Memory B cell (primary cell): ENCODE results near the gene PCDHGA3.
"Not testable (repeated sequence)": the region's sequence is repeated elsewhere in the genome, so short reads cannot be mapped to it uniquely, and the experiment has no call there.

Experiments
- ATAC-seq: fragments of 150-1000 bp; cut with Tn5 transposase; 2 replicates; pipeline ENCODE4 v1.10.0; 2021; ENCODE audit warnings: low read depth, mild to moderate bottlenecking, moderate library complexity
- DNase-seq, 2 donors: peaks; one replicate each; pipeline ENCODE4 v3.0.0; 2022; ENCODE audit warnings: low spot score in 2 of 2
- H3K27ac Mint-ChIP-seq: one replicate; pipeline ENCODE4 v1.8.0; 2022; ENCODE audit warnings: mild to moderate bottlenecking, moderate library complexity, mixed read lengths
- H3K27me3 Mint-ChIP-seq: one replicate; pipeline ENCODE4 v1.8.0; 2022; ENCODE audit warnings: mixed read lengths
- H3K36me3 Mint-ChIP-seq: one replicate; pipeline ENCODE4 v1.8.0; 2022; ENCODE audit warnings: mild to moderate bottlenecking, mixed read lengths
- H3K4me1 Mint-ChIP-seq: one replicate; pipeline ENCODE4 v1.8.0; 2022; ENCODE audit warnings: mixed read lengths
- H3K4me3 Mint-ChIP-seq: one replicate; pipeline ENCODE4 v1.8.0; 2022; ENCODE audit warnings: mild to moderate bottlenecking, moderate library complexity, mixed read lengths
- H3K9me3 Mint-ChIP-seq: one replicate; pipeline ENCODE4 v1.8.0; 2022; ENCODE audit warnings: mixed read lengths

The PCDHGA3 gene

DNA sequence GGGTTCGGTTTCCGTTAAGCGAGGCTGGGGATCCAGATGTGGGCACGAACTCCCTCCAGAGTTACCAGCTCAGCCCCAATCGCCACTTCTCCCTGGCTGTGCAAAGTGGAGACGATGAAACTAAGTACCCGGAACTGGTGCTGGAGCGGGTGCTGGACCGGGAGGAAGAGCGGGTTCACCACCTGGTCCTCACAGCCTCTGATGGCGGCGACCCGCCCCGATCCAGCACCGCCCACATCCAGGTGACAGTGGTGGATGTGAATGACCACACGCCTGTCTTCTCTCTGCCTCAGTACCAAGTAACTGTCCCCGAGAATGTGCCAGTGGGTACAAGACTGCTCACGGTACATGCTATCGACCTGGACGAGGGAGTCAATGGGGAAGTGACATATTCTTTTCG, 39.7 kb downstream of the PCDHGA3 start:
- DNase-seq (no peak), ATAC-seq (no peak)
- Mint-ChIP-seq H3K27me3 (peaks cover 21% of the 10 kb centered on the region), H3K4me1 (no peaks in the 10 kb centered on the region), H3K27ac (no peak overlapping the region), H3K9me3 (peaks cover 7% of the 10 kb centered on the region), H3K4me3 (no peak overlapping the region), H3K36me3 (peaks cover 3% of the 10 kb centered on the region)

DNA sequence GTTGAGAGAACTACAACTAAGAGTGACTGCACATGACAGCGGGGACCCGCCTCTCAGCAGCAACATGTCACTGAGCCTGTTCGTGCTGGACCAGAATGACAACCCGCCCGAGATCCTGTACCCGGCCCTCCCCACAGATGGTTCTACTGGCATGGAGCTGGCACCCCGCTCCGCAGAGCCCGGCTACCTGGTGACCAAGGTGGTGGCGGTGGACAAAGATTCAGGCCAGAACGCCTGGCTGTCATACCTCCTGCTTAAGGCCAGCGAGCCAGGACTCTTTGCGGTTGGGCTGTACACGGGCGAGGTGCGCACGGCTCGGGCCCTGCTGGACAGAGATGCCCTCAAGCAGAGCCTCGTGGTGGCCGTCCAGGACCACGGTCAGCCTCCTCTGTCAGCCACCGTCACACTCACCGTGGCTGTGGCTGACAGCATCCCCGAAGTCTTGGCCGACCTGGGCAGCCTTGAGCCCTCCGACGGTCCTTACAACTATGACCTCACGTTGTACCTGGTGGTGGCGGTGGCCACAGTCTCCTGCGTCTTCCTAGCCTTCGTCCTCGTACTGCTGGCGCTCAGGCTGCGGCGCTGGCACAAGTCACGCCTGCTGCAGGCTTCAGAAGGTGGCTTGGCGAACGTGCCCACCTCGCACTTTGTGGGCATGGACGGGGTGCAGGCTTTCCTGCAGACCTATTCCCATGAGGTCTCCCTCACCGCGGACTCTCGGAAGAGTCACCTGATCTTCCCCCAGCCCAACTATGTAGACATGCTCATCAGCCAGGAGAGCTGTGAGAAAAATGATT, 41.0 kb downstream of the PCDHGA3 start:
- H3K27ac Mint-ChIP-seq: no peak overlapping the region
- no peaks in the 10 kb centered on the region for H3K36me3 Mint-ChIP-seq
- DNase-seq (no peak), ATAC-seq (no peak)
- H3K4me1 Mint-ChIP-seq: no peaks in the 10 kb centered on the region
- no peak overlapping the region for H3K4me3 Mint-ChIP-seq
- peaks cover 6% of the 10 kb centered on the region for H3K9me3 Mint-ChIP-seq
- H3K27me3 Mint-ChIP-seq: peaks cover 21% of the 10 kb centered on the region

DNA sequence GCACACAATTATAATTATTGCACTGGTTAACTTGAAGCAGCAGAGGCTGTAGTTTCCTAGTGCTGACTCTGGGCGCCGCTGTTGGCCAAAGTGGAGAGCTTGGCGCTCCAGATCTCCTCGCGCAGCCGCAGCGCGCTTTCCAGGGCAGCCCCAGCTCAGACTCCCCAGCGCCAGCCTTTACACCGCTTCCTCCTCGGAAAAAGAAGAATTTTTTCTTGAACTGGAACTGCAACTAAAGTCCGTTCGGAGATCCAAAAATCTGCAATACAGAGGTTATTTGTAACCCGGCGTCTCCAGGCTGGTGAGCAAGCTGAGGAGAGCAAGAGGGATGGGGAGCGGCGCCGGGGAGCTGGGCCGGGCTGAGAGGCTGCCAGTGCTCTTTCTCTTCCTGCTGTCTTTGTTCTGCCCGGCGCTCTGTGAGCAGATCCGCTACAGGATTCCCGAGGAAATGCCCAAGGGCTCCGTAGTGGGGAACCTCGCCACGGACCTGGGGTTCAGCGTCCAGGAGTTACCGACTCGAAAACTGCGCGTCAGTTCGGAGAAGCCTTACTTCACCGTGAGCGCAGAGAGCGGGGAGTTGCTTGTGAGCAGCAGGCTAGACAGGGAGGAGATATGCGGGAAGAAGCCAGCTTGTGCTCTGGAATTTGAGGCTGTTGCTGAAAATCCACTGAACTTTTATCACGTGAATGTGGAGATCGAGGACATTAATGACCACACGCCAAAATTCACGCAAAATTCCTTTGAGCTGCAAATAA, 44.1 kb downstream of the PCDHGA3 start, which contains the start of gene PCDHGB4:
Gene PCDHGB4, plus strand, starts transcription at position 142 of the 755 bp plus-strand sequence. Its CDS starts 187 bp downstream, at position 329.
- not testable (repeated sequence) for H3K27ac Mint-ChIP-seq, H3K9me3 Mint-ChIP-seq, H3K36me3 Mint-ChIP-seq, H3K4me1 Mint-ChIP-seq
- peaks cover 21% of the 10 kb centered on the region for H3K27me3 Mint-ChIP-seq
- peak within 1 kb of the TSS; percentile 34 for H3K4me3 Mint-ChIP-seq
- ATAC-seq (peak; percentile 58), DNase-seq (peak in 1 of 2 donors; percentile 16)

DNA sequence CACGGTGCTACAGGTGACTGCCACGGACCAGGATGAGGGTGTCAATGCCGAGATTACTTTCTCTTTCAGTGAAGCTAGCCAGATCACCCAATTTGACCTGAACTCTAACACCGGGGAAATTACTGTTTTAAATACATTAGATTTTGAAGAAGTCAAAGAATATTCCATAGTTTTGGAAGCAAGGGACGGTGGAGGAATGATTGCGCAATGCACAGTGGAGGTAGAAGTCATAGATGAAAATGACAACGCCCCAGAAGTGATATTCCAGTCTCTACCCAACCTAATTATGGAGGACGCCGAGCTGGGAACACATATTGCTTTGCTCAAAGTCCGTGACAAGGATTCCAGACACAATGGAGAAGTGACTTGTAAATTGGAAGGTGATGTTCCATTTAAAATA, 45.0 kb downstream of the PCDHGA3 start:
- ATAC-seq (no peak), DNase-seq (no peak)
- Mint-ChIP-seq H3K27ac (no peak overlapping the region), H3K4me3 (no peak overlapping the region), H3K4me1 (peaks cover 2% of the 10 kb centered on the region), H3K27me3 (peaks cover 18% of the 10 kb centered on the region), H3K36me3 (peaks cover 5% of the 10 kb centered on the region), H3K9me3 (peaks cover 4% of the 10 kb centered on the region)

DNA sequence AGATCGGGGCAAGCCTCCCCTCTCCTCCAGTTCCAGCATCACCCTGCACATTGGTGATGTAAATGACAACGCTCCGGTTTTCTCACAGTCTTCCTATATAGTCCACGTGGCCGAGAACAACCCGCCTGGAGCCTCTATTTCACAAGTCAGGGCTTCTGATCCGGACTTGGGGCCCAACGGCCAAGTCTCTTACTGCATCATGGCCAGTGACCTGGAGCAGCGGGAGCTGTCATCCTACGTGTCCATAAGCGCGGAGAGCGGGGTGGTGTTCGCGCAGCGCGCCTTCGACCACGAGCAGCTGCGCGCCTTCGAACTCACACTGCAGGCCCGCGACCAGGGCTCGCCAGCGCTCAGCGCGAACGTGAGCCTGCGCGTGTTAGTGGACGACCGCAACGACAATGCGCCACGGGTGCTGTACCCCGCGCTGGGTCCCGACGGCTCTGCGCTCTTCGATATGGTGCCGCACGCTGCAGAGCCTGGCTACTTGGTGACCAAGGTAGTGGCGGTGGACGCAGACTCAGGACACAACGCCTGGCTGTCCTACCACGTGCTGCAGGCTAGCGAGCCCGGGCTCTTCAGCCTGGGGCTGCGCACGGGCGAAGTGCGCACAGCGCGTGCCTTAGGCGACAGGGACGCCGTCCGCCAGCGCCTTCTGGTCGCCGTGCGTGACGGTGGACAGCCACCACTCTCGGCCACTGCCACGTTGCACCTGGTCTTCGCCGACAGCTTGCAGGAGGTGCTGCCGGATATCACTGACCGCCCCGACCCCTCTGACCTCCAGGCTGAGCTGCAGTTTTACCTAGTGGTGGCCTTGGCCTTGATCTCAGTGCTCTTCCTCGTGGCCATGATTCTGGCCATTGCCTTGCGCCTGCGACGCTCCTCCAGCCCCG, 45.8 kb downstream of the PCDHGA3 start:
- Mint-ChIP-seq H3K36me3 (peaks cover 5% of the 10 kb centered on the region), H3K9me3 (peaks cover 8% of the 10 kb centered on the region), H3K27me3 (peaks cover 21% of the 10 kb centered on the region), H3K4me3 (no peak overlapping the region), H3K27ac (no peak overlapping the region), H3K4me1 (peaks cover 2% of the 10 kb centered on the region)
- DNase-seq: no peak
- no peak for ATAC-seq

DNA sequence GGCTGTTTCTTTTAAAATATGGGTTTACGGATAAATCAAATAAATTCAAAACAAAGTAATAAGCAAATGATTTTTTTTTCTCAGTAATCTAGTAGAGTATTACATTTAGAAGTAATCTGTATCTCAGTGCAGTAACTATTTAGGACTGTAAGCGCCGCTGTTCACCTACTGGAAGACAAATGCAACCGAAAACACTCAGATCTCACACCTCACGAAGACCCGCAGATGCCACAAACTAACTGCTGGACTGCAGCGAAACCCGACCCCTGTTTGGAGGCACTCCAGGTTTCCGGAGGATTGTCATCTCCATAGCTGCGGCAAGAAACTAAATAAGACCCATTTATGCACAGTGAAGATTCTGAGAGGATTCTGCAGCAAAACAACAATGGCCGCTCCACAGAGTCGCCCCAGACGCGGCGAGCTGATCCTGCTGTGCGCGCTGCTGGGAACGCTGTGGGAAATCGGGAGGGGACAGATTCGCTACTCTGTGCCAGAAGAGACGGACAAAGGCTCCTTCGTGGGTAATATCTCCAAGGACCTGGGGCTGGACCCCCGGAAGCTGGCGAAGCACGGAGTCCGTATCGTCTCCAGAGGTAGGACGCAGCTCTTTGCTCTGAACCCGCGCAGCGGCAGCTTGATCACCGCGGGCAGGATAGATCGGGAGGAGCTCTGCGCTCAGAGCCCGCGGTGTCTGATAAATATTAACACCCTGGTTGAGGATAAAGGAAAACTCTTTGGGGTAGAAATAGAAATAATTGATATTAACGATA, 49.0 kb downstream of the PCDHGA3 start, which contains the start of gene PCDHGA8:
Gene PCDHGA8, plus strand, starts transcription at position 205 of the 770 bp plus-strand sequence. Its CDS starts 181 bp downstream, at position 386.
- DNase-seq: no peak
- Mint-ChIP-seq H3K36me3 (peaks cover 5% of the 10 kb centered on the region), H3K4me1 (peaks cover 2% of the 10 kb centered on the region), H3K27ac (no peak within 1 kb of the TSS), H3K9me3 (peaks cover 8% of the 10 kb centered on the region), H3K27me3 (peaks cover 21% of the 10 kb centered on the region), H3K4me3 (no peak within 1 kb of the TSS)
- no peak for ATAC-seq

DNA sequence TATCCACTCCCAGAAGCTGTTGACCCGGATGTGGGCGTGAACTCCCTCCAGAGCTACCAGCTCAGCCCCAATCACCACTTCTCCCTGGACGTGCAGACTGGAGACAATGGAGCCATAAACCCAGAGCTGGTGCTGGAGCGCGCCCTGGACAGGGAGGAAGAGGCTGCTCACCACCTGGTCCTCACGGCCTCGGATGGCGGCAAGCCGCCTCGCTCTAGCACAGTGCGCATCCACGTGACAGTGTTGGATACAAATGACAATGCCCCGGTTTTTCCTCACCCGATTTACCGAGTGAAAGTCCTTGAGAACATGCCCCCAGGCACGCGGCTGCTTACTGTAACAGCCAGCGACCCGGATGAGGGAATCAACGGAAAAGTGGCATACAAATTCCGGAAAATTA, 49.6 kb downstream of the PCDHGA3 start:
- DNase-seq (no peak), ATAC-seq (no peak)
- Mint-ChIP-seq H3K36me3 (peaks cover 5% of the 10 kb centered on the region), H3K4me3 (no peak overlapping the region), H3K27me3 (peaks cover 21% of the 10 kb centered on the region), H3K4me1 (peaks cover 2% of the 10 kb centered on the region), H3K27ac (no peak overlapping the region), H3K9me3 (peaks cover 8% of the 10 kb centered on the region)

DNA sequence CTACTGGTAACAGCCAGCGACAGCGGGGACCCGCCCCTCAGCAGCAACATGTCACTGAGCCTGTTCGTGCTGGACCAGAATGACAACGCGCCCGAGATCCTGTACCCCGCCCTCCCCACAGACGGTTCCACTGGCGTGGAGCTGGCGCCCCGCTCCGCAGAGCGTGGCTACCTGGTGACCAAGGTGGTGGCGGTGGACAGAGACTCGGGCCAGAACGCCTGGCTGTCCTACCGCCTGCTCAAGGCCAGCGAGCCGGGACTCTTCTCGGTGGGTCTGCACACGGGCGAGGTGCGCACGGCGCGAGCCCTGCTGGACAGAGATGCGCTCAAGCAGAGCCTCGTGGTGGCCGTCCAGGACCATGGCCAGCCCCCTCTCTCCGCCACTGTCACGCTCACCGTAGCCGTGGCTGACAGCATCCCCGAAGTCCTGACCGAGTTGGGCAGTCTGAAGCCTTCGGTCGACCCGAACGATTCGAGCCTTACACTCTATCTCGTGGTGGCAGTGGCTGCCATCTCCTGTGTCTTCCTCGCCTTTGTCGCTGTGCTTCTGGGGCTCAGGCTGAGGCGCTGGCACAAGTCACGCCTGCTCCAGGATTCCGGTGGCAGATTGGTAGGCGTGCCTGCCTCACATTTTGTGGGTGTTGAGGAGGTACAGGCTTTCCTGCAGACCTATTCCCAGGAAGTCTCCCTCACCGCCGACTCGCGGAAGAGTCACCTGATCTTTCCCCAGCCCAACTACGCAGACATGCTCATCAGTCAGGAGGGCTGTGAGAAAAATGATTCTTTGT, 51.0 kb downstream of the PCDHGA3 start:
- H3K9me3 Mint-ChIP-seq, H3K4me3 Mint-ChIP-seq, ATAC-seq, H3K27ac Mint-ChIP-seq, DNase-seq, H3K4me1 Mint-ChIP-seq, H3K36me3 Mint-ChIP-seq: not testable (repeated sequence)
- H3K27me3 Mint-ChIP-seq: peaks cover 18% of the 10 kb centered on the region
